CD4-positive, alpha-beta memory T cell (primary cell): ENCODE results near the gene STX11. TPM values are rescaled to one million over a fixed set of nuclear protein-coding genes. Genes with fewer than 3 reads are reported as not detected.

ENCODE experiments used
- CTCF ChIA-PET: fragments of 350-600 bp; sonication (Branson Sonifier 250); formaldehyde crosslinking; loops from one replicate; lab custom pipeline; 2021; ENCODE audit warnings: inconsistent platforms; ENCODE audit not compliant: partially characterized antibody; lab: Charles Lee
- POLR2A ChIA-PET: fragments of 350-600 bp; sonication (Branson Sonifier 250); formaldehyde crosslinking; loops from one replicate; lab custom pipeline; 2021; ENCODE audit not compliant: partially characterized antibody; lab: Charles Lee
- DNase-seq, 5 donors: peaks; one replicate each; pipeline versions ENCODE4 v3.0.0 to v3.0.0-alpha.2; 2020 to 2022; ENCODE audit warnings: mixed read lengths in 1 of 5
- H3K27ac ChIP-seq: one replicate; pipeline ENCODE4 v1.7.0; 2013; ENCODE audit warnings: low read depth, low read length
- H3K27me3 ChIP-seq: 2 replicates; pipeline ENCODE4 v1.7.0; 2013; ENCODE audit warnings: mild to moderate bottlenecking, low read length, moderate library complexity; ENCODE audit not compliant: insufficient read depth
- H3K36me3 ChIP-seq: 2 replicates; pipeline ENCODE4 v1.7.0; 2013; ENCODE audit warnings: mild to moderate bottlenecking, low read length, moderate library complexity; ENCODE audit not compliant: insufficient read depth
- H3K4me1 ChIP-seq: 2 replicates; pipeline ENCODE4 v1.7.0; 2013; ENCODE audit warnings: mild to moderate bottlenecking, low read length, moderate library complexity; ENCODE audit not compliant: insufficient read depth
- H3K4me3 ChIP-seq, 2 donors: one replicate each; pipeline ENCODE4 v1.7.0; 2013; ENCODE audit warnings: low read length in 2 of 2, mild to moderate bottlenecking in 1 of 2
- H3K9me3 ChIP-seq, 2 donors: one replicate each; pipeline ENCODE4 v1.7.0; 2013; ENCODE audit warnings: low read length in 2 of 2, control low read depth in 1 of 2; ENCODE audit not compliant: control insufficient read depth in 1 of 2
- H3K27ac Mint-ChIP-seq, 7 donors: one replicate each; pipeline ENCODE4 v1.8.0; 2020 to 2021; ENCODE audit warnings: mixed read lengths in 7 of 7, mild to moderate bottlenecking in 6 of 7, inconsistent platforms in 3 of 7, moderate library complexity in 3 of 7
- H3K27me3 Mint-ChIP-seq, 2 donors: one replicate each; pipeline ENCODE4 v1.8.0; 2020 to 2021; ENCODE audit warnings: mixed read lengths in 2 of 2
- H3K36me3 Mint-ChIP-seq, 2 donors: one replicate each; pipeline ENCODE4 v1.8.0; 2020 to 2021; ENCODE audit warnings: mixed read lengths in 2 of 2, inconsistent platforms in 1 of 2, mild to moderate bottlenecking in 1 of 2
- H3K4me1 Mint-ChIP-seq, 4 donors: one replicate each; pipeline ENCODE4 v1.8.0; 2020 to 2021; ENCODE audit warnings: mixed read lengths in 4 of 4, mild to moderate bottlenecking in 1 of 4
- H3K4me3 Mint-ChIP-seq, 8 donors: one replicate each; pipeline ENCODE4 v1.8.0; 2020 to 2021; ENCODE audit warnings: mixed read lengths in 8 of 8, mild to moderate bottlenecking in 7 of 8, moderate library complexity in 6 of 8, inconsistent platforms in 3 of 8
- H3K9me3 Mint-ChIP-seq, 8 donors: one replicate each; pipeline ENCODE4 v1.8.0; 2020 to 2021; ENCODE audit warnings: mixed read lengths in 8 of 8, mild to moderate bottlenecking in 5 of 8, inconsistent platforms in 3 of 8, moderate library complexity in 1 of 8
- intact Hi-C: fragments of 100-400 bp; cut with micrococcal nuclease; formaldehyde crosslinking; loops from one replicate; pipeline ENCODE4 v1.15.1; 2023
- polyA plus RNA-seq, 2 donors: library from polyadenylated mRNA; unstranded; fragments of 300-500 nt; fragmentation: Illumina TruSeq; gene quantifications; one replicate each; pipeline ENCODE4 v1.2.3, GENCODE V29; 2021
- total RNA-seq, 2 experiments: library from RNA; stranded (reverse); gene quantifications; one replicate each; pipeline ENCODE4 v1.2.3, GENCODE V29; 2021

Gene STX11
- total RNA-seq (1 to 10 TPM; 5.7 to 6.2 TPM), polyA plus RNA-seq (10 to 100 TPM in 1 of 2 donors, 1 to 10 TPM in 1; 9.5 to 11.0 TPM)

DNA sequence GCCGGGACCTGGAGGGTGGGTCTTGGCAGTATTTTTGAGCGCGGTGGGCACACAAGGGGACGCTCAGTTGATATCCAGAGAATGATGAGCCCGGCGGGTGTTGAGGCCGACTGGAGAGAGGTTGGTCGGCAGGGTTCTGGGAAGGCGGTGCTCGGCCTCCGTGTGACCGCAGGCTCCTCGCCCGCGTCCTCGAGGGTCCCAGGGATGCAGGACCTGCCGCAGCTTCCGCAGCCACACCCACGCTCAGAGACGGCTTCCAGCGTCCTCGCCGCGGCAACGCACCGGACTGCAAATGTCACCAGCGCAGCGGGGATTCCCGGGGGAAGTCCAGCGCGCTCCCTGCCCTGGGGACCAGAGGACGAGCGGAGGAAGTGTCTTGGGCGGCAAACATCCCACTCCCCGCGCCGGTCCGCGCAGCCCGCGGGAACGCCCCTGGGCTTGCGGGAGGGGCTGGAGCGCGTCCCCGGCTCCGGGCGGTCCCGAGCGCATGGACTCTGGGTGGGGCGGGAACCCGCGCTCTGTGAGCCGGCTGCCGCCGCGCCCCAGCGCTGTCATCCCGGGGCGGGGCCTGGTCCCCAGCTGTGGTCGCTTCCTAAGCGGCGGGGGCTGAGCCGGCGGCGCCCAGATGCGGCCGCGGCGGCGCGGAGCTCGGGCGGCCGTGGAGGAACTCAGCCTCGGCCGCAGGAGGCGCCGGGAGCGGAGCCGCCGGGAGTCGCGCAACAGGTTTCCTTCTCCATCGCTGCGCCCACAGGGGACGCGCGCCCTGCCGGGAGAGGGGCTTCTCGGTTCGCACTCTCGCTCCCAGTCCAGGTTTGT, at the start of gene STX11:
Gene STX11, plus strand, starts transcription at position 624 of the 816 bp plus-strand sequence. CDS start 36,111 bp downstream, outside the sequence.
- ChIA-PET POLR2A (interaction anchor here (1.4 to 2.8 kb wide), 5 partner anchors 28 to 95 kb away, joined by 3 to 29 read pairs (median 14); partner anchors contain the start of gene SF3B5), CTCF (interaction anchor here (0.6 to 1.5 kb wide), 2 partner anchors 37 to 69 kb away, joined by 3 to 6 read pairs; no protein-coding TSS in a partner anchor)
- no peaks in the 10 kb centered on the region for H3K27me3 Mint-ChIP-seq
- H3K4me1 Mint-ChIP-seq = peaks cover 24 to 29% (median 27%) of the 10 kb centered on the region in 4 donors
- Histone ChIP-seq H3K36me3 (no peaks in the 10 kb centered on the region), H3K9me3 (no peaks in the 10 kb centered on the region), H3K27me3 (no peaks in the 10 kb centered on the region), H3K27ac (peak within 1 kb of the TSS; percentile 80), H3K4me1 (peaks cover 30% of the 10 kb centered on the region), H3K4me3 (peak within 1 kb of the TSS; percentile 63 to 84)
- intact Hi-C loops = loop anchor here (2.0 kb wide), 2 partner anchors 45 to 95 kb away; no protein-coding TSS in a partner anchor
- H3K36me3 Mint-ChIP-seq = peaks cover 12 to 13% of the 10 kb centered on the region in 2 donors
- no peaks in the 10 kb centered on the region for H3K9me3 Mint-ChIP-seq
- H3K27ac Mint-ChIP-seq = peak within 1 kb of the TSS; percentile 85 to 98 (median 96)
- DNase-seq = peak; percentile 64 to 78 (median 68)
- H3K4me3 Mint-ChIP-seq = peak within 1 kb of the TSS; percentile 95 to 97 (median 96)

DNA sequence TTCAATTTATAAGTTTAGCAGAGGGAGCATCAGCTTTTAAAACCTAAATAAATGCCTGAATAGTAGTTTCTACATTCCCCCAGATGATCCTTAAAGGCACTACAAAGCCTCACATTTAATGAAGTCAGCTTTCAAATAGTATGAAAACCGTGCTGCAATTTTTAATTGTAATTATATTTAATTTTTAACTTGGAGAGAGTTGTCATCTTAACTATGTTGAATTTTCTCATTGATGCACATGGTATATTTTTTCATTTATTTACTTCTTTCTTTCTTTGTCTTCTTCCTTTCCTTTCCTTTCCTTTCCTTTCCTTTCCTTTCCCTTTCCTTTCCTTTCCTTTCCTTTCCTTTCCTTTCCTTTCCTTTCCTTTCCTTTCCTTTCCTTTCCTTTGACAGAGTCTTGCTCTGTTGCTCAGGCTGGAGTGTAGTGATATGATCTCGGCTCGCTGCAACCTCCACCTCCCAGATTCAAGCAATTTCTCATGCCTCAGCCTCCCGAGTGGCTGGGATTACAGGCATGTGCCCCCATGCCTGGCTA, 47.2 kb upstream of the STX11 start:
- intact Hi-C loops = no loop called here
- no peaks in the 10 kb centered on the region for H3K27me3 ChIP-seq
- no peak overlapping the region for H3K27ac Mint-ChIP-seq
- H3K27me3 Mint-ChIP-seq = no peaks in the 10 kb centered on the region
- H3K27ac ChIP-seq = no peak overlapping the region
- no peak for DNase-seq
- no peak overlapping the region for H3K4me3 Mint-ChIP-seq
- CTCF ChIA-PET = interaction anchor here (0.8 to 2.3 kb wide), 5 partner anchors 112 to 388 kb away, joined by 3 to 16 read pairs (median 3); no protein-coding TSS in a partner anchor
- H3K4me1 ChIP-seq = no peaks in the 10 kb centered on the region
- POLR2A ChIA-PET = no interaction called here
- H3K4me1 Mint-ChIP-seq = peaks cover 1 to 4% (median 3%) of the 10 kb centered on the region in 4 donors
- no peaks in the 10 kb centered on the region for H3K36me3 ChIP-seq
- no peak overlapping the region for H3K4me3 ChIP-seq
- no peaks in the 10 kb centered on the region for H3K9me3 ChIP-seq
- no peaks in the 10 kb centered on the region for H3K36me3 Mint-ChIP-seq
- no peaks in the 10 kb centered on the region for H3K9me3 Mint-ChIP-seq

GRCh38 chr6:144104488-144104887, 45.8 kb upstream of the STX11 start:
- H3K27ac ChIP-seq = no peak overlapping the region
- DNase-seq = no peak
- ChIA-PET CTCF (interaction anchor here (0.8 to 3.4 kb wide), 9 partner anchors 13 to 423 kb away, joined by 3 to 29 read pairs (median 3); no protein-coding TSS in a partner anchor), POLR2A (interaction anchor here (0.8 to 1.0 kb wide), 3 partner anchors 47 to 113 kb away, joined by 3 to 4 read pairs (median 3); no protein-coding TSS in a partner anchor)
- intact Hi-C loops = loop anchor here (2.0 kb wide), 1 partner anchor 46 kb away; the partner anchor contains the start of gene STX11
- H3K36me3 ChIP-seq = no peaks in the 10 kb centered on the region
- Mint-ChIP-seq H3K4me1 (peaks cover 1 to 4% (median 3%) of the 10 kb centered on the region in 4 donors), H3K27ac (no peak overlapping the region), H3K9me3 (peaks cover 0 to 1% (median 0%) of the 10 kb centered on the region in 8 donors), H3K36me3 (no peaks in the 10 kb centered on the region), H3K4me3 (no peak overlapping the region), H3K27me3 (no peaks in the 10 kb centered on the region)
- H3K4me1 ChIP-seq = no peaks in the 10 kb centered on the region
- H3K27me3 ChIP-seq = no peaks in the 10 kb centered on the region
- no peak overlapping the region for H3K4me3 ChIP-seq
- no peaks in the 10 kb centered on the region for H3K9me3 ChIP-seq

DNA sequence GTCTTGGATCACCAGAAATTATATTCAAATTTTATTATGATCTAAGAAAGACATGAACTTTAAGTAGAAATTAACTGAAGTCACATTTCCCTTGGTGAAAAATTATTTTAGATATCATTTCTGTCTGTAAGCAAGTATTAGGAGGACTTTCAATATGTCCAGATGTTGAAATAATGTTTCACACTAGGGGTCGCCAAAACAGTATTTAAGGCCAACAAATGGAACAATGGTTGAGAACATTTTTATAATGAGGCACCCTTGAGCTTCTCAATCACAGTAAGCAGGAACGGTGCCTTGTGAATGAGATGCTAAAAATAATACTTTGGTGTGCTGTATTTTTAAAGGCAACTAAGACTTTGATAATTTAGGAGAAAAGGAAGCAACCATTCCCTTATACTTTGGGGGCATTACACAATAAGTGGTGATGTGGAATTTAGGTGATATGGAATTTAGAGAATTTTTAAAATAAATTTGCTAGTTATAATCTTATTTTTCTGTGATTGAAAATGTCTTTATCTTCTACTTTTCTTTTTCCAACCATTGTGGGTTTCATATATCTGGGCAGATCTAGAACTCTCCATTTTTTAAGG, 45.3 kb upstream of the STX11 start:
- H3K4me3 Mint-ChIP-seq = no peak overlapping the region
- H3K36me3 Mint-ChIP-seq = no peaks in the 10 kb centered on the region
- H3K4me1 Mint-ChIP-seq = peaks cover 1 to 4% (median 3%) of the 10 kb centered on the region in 4 donors
- Histone ChIP-seq H3K4me3 (no peak overlapping the region), H3K9me3 (no peaks in the 10 kb centered on the region), H3K27ac (no peak overlapping the region), H3K27me3 (no peaks in the 10 kb centered on the region), H3K36me3 (no peaks in the 10 kb centered on the region), H3K4me1 (no peaks in the 10 kb centered on the region)
- DNase-seq = peak; percentile 45 to 70 (median 67)
- H3K27me3 Mint-ChIP-seq = no peaks in the 10 kb centered on the region
- H3K27ac Mint-ChIP-seq = peak overlapping the region in 1 of 7 donors; percentile 84
- intact Hi-C loops = loop anchor here (1.0 to 2.0 kb wide), 3 partner anchors 46 to 377 kb away; partner anchors contain the start of gene STX11
- POLR2A ChIA-PET = interaction anchor here (0.8 to 1.0 kb wide), 3 partner anchors 46 to 113 kb away, joined by 3 to 4 read pairs (median 3); no protein-coding TSS in a partner anchor
- CTCF ChIA-PET = interaction anchor here (0.6 to 3.4 kb wide), 13 partner anchors 9 to 423 kb away, joined by 3 to 29 read pairs (median 3); no protein-coding TSS in a partner anchor
- peaks cover 0 to 1% (median 0%) of the 10 kb centered on the region in 8 donors for H3K9me3 Mint-ChIP-seq

- Histone ChIP-seq H3K4me1 (no peaks in the 10 kb centered on the region), H3K36me3 (no peaks in the 10 kb centered on the region), H3K27me3 (no peaks in the 10 kb centered on the region), H3K9me3 (no peaks in the 10 kb centered on the region), H3K4me3 (no peak overlapping the region), H3K27ac (no peak overlapping the region)
- no peak overlapping the region for H3K4me3 Mint-ChIP-seq
- CTCF ChIA-PET = interaction anchor here (0.7 to 3.4 kb wide), 4 partner anchors 8 to 385 kb away, joined by 3 to 29 read pairs (median 18); no protein-coding TSS in a partner anchor
- intact Hi-C loops = no loop called here
- no peaks in the 10 kb centered on the region for H3K27me3 Mint-ChIP-seq
- H3K9me3 Mint-ChIP-seq = peaks cover 0 to 1% (median 0%) of the 10 kb centered on the region in 8 donors
- POLR2A ChIA-PET = no interaction called here
- peaks cover 1 to 4% (median 3%) of the 10 kb centered on the region in 4 donors for H3K4me1 Mint-ChIP-seq
- H3K27ac Mint-ChIP-seq = peak overlapping the region in 1 of 7 donors; percentile 19
- H3K36me3 Mint-ChIP-seq = no peaks in the 10 kb centered on the region
- DNase-seq = no peak
Observed at GRCh38 chr6:144106206-144106605, 44.1 kb upstream of the STX11 start.

DNA sequence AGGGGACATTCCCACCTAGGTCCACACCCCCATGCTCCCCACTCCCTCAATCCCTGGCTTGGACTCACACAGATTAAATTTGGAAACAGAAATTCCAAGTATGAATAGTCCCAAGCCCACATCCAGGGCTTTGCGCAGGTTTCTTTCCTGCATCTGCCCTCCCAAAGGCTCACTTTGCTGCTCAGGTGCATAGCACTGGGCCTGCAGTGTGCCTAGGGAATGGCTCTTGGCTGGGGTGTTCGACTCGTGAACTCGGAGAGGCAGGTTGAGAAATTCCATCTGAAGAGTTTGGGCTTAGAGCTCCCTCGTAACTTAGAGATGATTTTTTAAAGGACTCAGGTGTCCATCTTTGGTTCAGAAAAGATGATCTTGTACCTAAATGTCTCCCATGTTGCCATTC, 40.1 kb upstream of the STX11 start:
- POLR2A ChIA-PET = no interaction called here
- CTCF ChIA-PET = interaction anchor here (0.7 to 0.9 kb wide), 2 partner anchors 108 to 424 kb away, joined by 3 read pairs; no protein-coding TSS in a partner anchor

More for the DNA sequence above, 40.1 kb upstream of the STX11 start:
- Histone ChIP-seq H3K27ac (no peak overlapping the region), H3K27me3 (no peaks in the 10 kb centered on the region), H3K4me3 (no peak overlapping the region), H3K36me3 (no peaks in the 10 kb centered on the region), H3K4me1 (no peaks in the 10 kb centered on the region), H3K9me3 (no peaks in the 10 kb centered on the region)
- Mint-ChIP-seq H3K9me3 (peaks cover 0 to 1% (median 0%) of the 10 kb centered on the region in 8 donors), H3K4me1 (no peaks in the 10 kb centered on the region), H3K27me3 (no peaks in the 10 kb centered on the region), H3K36me3 (no peaks in the 10 kb centered on the region), H3K27ac (no peak overlapping the region), H3K4me3 (no peak overlapping the region)
- intact Hi-C loops = no loop called here
- no peak for DNase-seq
